Esophagus muscularis mucosa (tissue), 4 donors: ENCODE data around the gene PSMB7. TPM values are rescaled to one million over a fixed set of nuclear protein-coding genes. Genes with fewer than 3 reads are reported as not detected.

Source experiments
- DNase-seq: peaks from one replicate; pipeline ENCODE4 v3.0.0-alpha.2; 2017; ENCODE audit errors: extremely low spot score
- H3K27ac ChIP-seq, 4 donors: fragments of 200-600 bp; sonication (generic); replicated peaks in 1 of 4; 1 replicate in 3 of 4; 2 replicates in 1 of 4; pipeline ENCODE4 v1.5.1; 2016 to 2019; ENCODE audit warnings: mild to moderate bottlenecking in 1 of 4
- H3K27me3 ChIP-seq, 4 donors: fragments of 200-600 bp; sonication (generic); one replicate each; pipeline versions ENCODE4 v1.5.1 to v1.6.0; 2016 to 2019
- H3K36me3 ChIP-seq, 4 donors: fragments of 200-600 bp; sonication (generic); one replicate each; pipeline ENCODE4 v1.5.1; 2016 to 2019
- H3K4me1 ChIP-seq, 4 donors: fragments of 200-600 bp; sonication (generic); one replicate each; pipeline ENCODE4 v1.5.1; 2016 to 2019
- H3K4me3 ChIP-seq, 4 donors: fragments of 200-600 bp; sonication (generic); 1 replicate in 2 of 4; 2 replicates in 2 of 4; pipeline ENCODE4 v1.5.1; 2016 to 2019; ENCODE audit warnings: mild to moderate bottlenecking in 4 of 4, moderate library complexity in 1 of 4
- H3K9me3 ChIP-seq, 4 donors: fragments of 200-600 bp; sonication (generic); 1 replicate in 3 of 4; 2 replicates in 1 of 4; pipeline ENCODE4 v1.5.1; 2016 to 2019
- CTCF ChIP-seq, 3 experiments: fragments of 200-600 bp in 2 of 3; fragments of 450-650 bp in 1 of 3; sonication (generic) in 2 of 3; IDR thresholded peaks; one replicate each; pipeline ENCODE4 v1.5.1; 2017 to 2019; ENCODE audit warnings: antibody characterized with exemption in 3 of 3, mild to moderate bottlenecking in 2 of 3, moderate library complexity in 1 of 3
- EP300 ChIP-seq: sonication (generic); formaldehyde crosslinking; IDR thresholded peaks from one replicate; pipeline ENCODE4 v1.6.1; 2017; ENCODE audit warnings: antibody characterized with exemption
- POLR2A ChIP-seq: fragments of 450-650 bp; IDR thresholded peaks from one replicate; pipeline ENCODE4 v1.6.1; 2017; ENCODE audit warnings: antibody characterized with exemption, moderate library complexity, mild to moderate bottlenecking, low read depth
- POLR2AphosphoS5 ChIP-seq, 2 donors: sonication (generic); formaldehyde crosslinking; IDR thresholded peaks; one replicate each; pipeline ENCODE4 v1.6.1; 2017; ENCODE audit warnings: antibody characterized with exemption in 2 of 2
- WGBS: methylation state at CpG from one replicate; pipeline ENCODE4 v1.1.5; 2018; 5-methylcytosine and 5-hydroxymethylcytosine counted together
- intact Hi-C: fragments of 100-400 bp; cut with DNase I; formaldehyde crosslinking; loops from one replicate; pipeline ENCODE4 v1.15.1; 2023
- total RNA-seq, 4 donors: library from RNA; depleted of rRNA; stranded (reverse); fragments of >200 nt; gene quantifications; one replicate each; pipeline versions ENCODE4 v1.1.0 to v1.2.1, GENCODE V29; 2016

The PSMB7 gene
- total RNA-seq, 4 donors from 2014 or later: 105 to 124 (median 113) TPM

GRCh38 chr9:124373851-124374250 lies 41.4 kb downstream of the PSMB7 start:
- TF ChIP-seq POLR2A (no peak), EP300 (no peak), POLR2AphosphoS5 (IDR thresholded peaks at IDR 0.05) (no peak), CTCF (IDR thresholded peaks at IDR 0.05) (no peak)
- H3K4me1 ChIP-seq: peaks cover 36 to 51% (median 40%) of the 10 kb centered on the region in 4 donors
- WGBS: 100% methylated on average over 1 of the region's 1 CpG
- DNase-seq: no peak
- H3K27me3 ChIP-seq: no peaks in the 10 kb centered on the region
- no peaks in the 10 kb centered on the region for H3K9me3 ChIP-seq
- intact Hi-C loops: no loop called here
- no peak overlapping the region for H3K4me3 ChIP-seq
- H3K27ac ChIP-seq: no peak overlapping the region
- H3K36me3 ChIP-seq: no peaks in the 10 kb centered on the region

DNA sequence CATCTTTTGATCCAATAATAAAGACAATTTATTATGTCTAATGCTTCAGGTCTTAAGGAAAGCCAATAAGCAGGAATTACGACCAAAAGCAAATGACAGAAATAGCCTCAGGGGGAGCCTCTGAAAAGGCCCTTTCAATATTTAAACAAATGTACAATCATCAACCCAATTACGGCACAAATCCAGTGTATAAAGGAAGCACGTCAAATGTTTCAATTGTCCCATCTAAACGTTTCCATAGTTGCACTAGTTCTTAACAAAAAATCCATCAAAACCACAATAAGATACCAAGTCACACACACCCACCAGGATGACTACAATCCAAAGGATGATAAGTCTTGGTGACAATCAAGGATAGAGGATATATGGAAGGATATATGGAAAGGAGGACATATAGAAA lies 41.9 kb downstream of the PSMB7 start:
- no peaks in the 10 kb centered on the region for H3K9me3 ChIP-seq
- intact Hi-C loops: no loop called here
- no peaks in the 10 kb centered on the region for H3K27me3 ChIP-seq
- H3K4me1 ChIP-seq: peaks cover 32 to 46% (median 36%) of the 10 kb centered on the region in 4 donors
- no peak overlapping the region for H3K27ac ChIP-seq
- no peak overlapping the region for H3K4me3 ChIP-seq
- H3K36me3 ChIP-seq: no peaks in the 10 kb centered on the region
- TF ChIP-seq EP300: no peak
- 96% methylated on average over 4 of the region's 4 CpGs for WGBS
- no peak for DNase-seq

DNA sequence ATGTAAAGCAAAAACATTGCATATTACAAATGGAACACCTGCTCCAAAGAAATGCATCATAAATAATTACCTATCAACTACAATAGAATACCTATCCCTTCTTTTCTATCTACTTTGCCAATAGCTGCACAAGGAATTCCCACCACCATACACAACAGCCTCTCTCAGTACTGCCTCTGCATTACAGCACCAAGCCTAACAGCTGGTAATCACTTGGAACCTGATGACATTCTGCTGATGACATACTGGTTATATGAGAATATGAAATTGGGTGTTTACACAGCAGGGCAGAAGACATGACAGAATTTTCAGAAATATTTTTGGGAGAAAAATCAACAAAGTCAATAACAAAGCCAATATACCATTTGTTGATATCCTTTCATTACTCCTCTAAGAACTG lies 43.2 kb downstream of the PSMB7 start:
- Histone ChIP-seq H3K36me3 (peaks cover 0 to 3% (median 0%) of the 10 kb centered on the region in 4 donors), H3K27me3 (no peaks in the 10 kb centered on the region), H3K4me3 (no peak overlapping the region), H3K27ac (no peak overlapping the region), H3K9me3 (no peaks in the 10 kb centered on the region), H3K4me1 (peaks cover 18 to 42% (median 23%) of the 10 kb centered on the region in 4 donors)
- intact Hi-C loops: no loop called here
- DNase-seq: no peak
- TF ChIP-seq POLR2A (no peak), CTCF (IDR thresholded peaks at IDR 0.05) (no peak), POLR2AphosphoS5 (IDR thresholded peaks at IDR 0.05) (no peak), EP300 (no peak)

DNA sequence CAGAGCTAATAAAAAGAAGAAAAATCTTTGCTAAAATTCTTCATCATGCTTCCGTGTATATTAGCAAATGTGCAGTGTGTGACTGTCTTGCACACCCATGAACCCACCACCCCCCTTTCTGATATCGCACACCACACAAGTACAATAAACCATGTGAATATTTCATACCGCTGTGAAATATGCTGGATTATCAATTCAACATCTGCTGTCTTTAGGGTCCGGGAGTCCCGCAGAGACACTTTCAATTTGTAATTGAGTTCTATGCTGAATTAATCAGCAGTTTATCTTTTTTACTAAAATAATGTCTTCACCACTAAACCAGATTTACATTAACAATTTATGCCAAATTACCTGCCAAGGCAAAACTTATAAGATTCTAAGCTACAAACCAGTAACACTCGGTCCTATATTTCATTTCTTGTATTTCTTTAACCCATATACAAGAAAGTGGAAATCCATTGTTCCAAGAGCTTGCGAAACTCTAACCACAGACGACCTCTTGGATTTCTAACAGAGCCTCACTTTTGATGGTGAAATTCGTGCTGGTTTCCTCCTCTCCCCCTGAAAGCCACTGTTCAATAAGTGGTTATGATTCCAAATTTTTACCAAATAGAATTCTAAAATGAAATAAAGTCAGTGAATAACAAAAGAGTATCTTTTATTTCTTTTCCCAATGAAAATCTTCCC lies 44.2 kb downstream of the PSMB7 start:
- Histone ChIP-seq H3K4me3 (no peak overlapping the region), H3K27ac (no peak overlapping the region), H3K4me1 (peaks cover 8 to 39% (median 17%) of the 10 kb centered on the region in 4 donors), H3K36me3 (peaks cover 0 to 4% (median 2%) of the 10 kb centered on the region in 4 donors), H3K27me3 (no peaks in the 10 kb centered on the region), H3K9me3 (no peaks in the 10 kb centered on the region)
- no peak for TF ChIP-seq POLR2AphosphoS5 (IDR thresholded peaks at IDR 0.05)
- intact Hi-C loops: no loop called here
- 86% methylated on average over 9 of the region's 9 CpGs for WGBS
- DNase-seq: no peak

DNA sequence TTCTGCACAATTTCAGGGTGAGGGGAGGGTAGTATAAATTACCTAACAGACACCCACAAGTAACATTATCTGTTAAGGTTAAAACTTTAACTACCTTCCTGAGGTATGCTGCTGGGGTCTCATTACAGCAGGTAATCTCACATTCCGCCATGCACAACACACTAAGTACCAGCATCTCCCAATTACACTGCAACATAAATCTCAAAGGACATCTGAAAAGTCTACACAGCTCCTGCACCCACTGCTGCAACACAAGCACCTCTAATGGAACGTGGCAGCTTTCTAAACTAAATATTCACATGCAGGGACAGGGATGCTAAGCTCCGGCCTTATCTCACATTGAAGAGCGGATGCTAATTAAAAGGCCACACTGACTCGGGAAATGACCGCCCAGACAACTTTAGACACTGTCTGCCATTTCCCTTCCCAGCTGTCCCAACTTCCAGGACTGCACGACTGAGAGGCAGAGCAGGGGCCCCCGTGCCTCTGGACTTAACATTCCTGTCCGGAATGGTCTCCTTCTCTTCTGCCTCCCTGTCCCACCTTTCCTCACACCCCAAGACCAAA lies 45.9 kb downstream of the PSMB7 start:
- Histone ChIP-seq H3K27me3 (no peaks in the 10 kb centered on the region), H3K4me1 (peaks cover 8 to 34% (median 16%) of the 10 kb centered on the region in 4 donors), H3K9me3 (no peaks in the 10 kb centered on the region), H3K27ac (no peak overlapping the region), H3K4me3 (no peak overlapping the region), H3K36me3 (peaks cover 0 to 16% (median 2%) of the 10 kb centered on the region in 4 donors)
- no peak for DNase-seq
- 85% methylated on average over 9 of the region's 9 CpGs for WGBS
- no peak for TF ChIP-seq CTCF (IDR thresholded peaks at IDR 0.05)
- TF ChIP-seq EP300: no peak
- no peak for TF ChIP-seq POLR2AphosphoS5 (IDR thresholded peaks at IDR 0.05)
- TF ChIP-seq POLR2A: no peak
- intact Hi-C loops: no loop called here
